22Rv1 (cell line): ENCODE data around the gene PXDN.

Source experiments
- H3K27ac ChIP-seq: fragments of 450-650 bp; 2 replicates; pipeline ENCODE4 v1.5.1; 2017
- ZFX ChIP-seq: fragments of 450-650 bp; IDR thresholded peaks from 2 replicates; pipeline ENCODE4 v1.6.1; 2017; ENCODE audit warnings: antibody characterized with exemption, borderline replicate concordance
- TF ChIP-seq, protein P1 (sequence below): fragments of 450-650 bp; IDR thresholded peaks from 2 replicates; pipeline ENCODE4 v1.5.1; 2017; ENCODE audit warnings: mild to moderate bottlenecking

The PXDN gene

GRCh38 chr2:1661891-1662605 is 82.3 kb downstream of the PXDN start:
- TF ChIP-seq, protein P1, sequence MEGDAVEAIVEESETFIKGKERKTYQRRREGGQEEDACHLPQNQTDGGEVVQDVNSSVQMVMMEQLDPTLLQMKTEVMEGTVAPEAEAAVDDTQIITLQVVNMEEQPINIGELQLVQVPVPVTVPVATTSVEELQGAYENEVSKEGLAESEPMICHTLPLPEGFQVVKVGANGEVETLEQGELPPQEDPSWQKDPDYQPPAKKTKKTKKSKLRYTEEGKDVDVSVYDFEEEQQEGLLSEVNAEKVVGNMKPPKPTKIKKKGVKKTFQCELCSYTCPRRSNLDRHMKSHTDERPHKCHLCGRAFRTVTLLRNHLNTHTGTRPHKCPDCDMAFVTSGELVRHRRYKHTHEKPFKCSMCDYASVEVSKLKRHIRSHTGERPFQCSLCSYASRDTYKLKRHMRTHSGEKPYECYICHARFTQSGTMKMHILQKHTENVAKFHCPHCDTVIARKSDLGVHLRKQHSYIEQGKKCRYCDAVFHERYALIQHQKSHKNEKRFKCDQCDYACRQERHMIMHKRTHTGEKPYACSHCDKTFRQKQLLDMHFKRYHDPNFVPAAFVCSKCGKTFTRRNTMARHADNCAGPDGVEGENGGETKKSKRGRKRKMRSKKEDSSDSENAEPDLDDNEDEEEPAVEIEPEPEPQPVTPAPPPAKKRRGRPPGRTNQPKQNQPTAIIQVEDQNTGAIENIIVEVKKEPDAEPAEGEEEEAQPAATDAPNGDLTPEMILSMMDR = no peak
- no peak for TF ChIP-seq ZFX
- no peak overlapping the region for H3K27ac ChIP-seq

- no peak overlapping the region for H3K27ac ChIP-seq
- TF ChIP-seq, protein P1 = no peak
- TF ChIP-seq ZFX = no peak
Measured at GRCh38 chr2:1660656-1661640, 83.4 kb downstream of the PXDN start.

GRCh38 chr2:1659951-1660565 is 84.3 kb downstream of the PXDN start:
- TF ChIP-seq ZFX = no peak
- TF ChIP-seq, protein P1 = no peak
- no peak overlapping the region for H3K27ac ChIP-seq

GRCh38 chr2:1658394-1659151 is 85.7 kb downstream of the PXDN start:
- TF ChIP-seq, protein P1 = no peak
- TF ChIP-seq ZFX = no peak

GRCh38 chr2:1656961-1657841 is 87.1 kb downstream of the PXDN start:
- H3K27ac ChIP-seq = no peak overlapping the region
- TF ChIP-seq, protein P1 = no peak
- no peak for TF ChIP-seq ZFX

More at GRCh38 chr2:1658394-1659151, 85.7 kb downstream of the PXDN start:
- no peak overlapping the region for H3K27ac ChIP-seq

DNA sequence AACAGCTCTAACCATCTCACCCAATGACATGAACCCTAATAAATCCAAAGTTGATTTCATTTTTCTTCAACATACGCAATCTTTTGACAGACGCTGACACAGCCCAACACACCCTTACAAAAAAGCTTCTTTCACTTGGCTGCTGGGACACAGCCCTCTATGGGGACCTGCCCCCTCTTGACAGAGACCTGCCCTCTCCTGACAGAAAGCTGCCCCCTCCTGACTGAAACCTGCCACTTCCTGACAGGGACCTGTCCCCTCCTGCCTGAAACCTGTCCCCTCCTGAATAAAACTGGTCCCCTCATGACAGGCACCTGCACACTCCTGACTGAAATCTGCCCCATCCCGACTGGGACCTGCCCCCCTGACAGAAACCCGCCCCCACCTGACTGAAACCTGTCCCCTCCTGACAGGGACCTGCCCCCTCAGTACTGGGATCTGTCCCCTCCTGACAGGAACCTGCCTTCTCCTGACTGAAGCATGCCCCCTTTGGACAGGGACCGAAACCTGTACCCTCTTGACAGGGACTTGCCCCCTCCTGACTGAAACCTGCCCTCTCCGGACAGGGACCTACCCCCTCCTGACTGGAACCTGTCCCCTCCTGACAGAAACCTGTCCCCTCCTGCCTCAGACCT is 87.9 kb downstream of the PXDN start:
- TF ChIP-seq ZFX = no peak
- TF ChIP-seq, protein P1 = no peak
- no peak overlapping the region for H3K27ac ChIP-seq
